Body of pancreas (tissue), 4 donors: ENCODE results near the gene NLRP8.

Source experiments
- CTCF ChIP-seq, 7 experiments: fragments of 450-650 bp in 4 of 7; fragments of 200-600 bp in 3 of 7; sonication (generic) in 3 of 7; IDR thresholded peaks; one replicate each; pipeline ENCODE4 v1.5.1; 2016 to 2019; ENCODE audit warnings: antibody characterized with exemption in 7 of 7
- POLR2A ChIP-seq, 3 donors: fragments of 450-650 bp; IDR thresholded peaks; one replicate each; pipeline ENCODE4 v1.6.1; 2016; ENCODE audit warnings: antibody characterized with exemption in 3 of 3, mild to moderate bottlenecking in 2 of 3

- TF ChIP-seq CTCF (IDR thresholded peaks at IDR 0.05) (no peak), POLR2A (IDR thresholded peaks at IDR 0.05) (no peak)
These were observed 16.6 kb upstream of the NLRP8 start for GRCh38 chr19:55930996-55931515.
